Measurements from ENCODE around the gene BTBD19.

- no peak for TF ChIP-seq POLR2A (IDR thresholded peaks at IDR 0.05)
- TF ChIP-seq CTCF (IDR thresholded peaks at IDR 0.05), result no peak
These were observed at the start of gene BTBD19 for GRCh38 chr1:44808063-44808937.

Measured in Peyer's patch (tissue), 4 donors.